ENCODE results near the gene CCL2.

The CCL2 gene

GRCh38 chr17:34235389-34236028 is 19.6 kb upstream of the CCL2 start:
- TF ChIP-seq GLIS3 (CRISPR knock-in tag; IDR thresholded peaks at IDR 0.05) (no peak), ESRRG (CRISPR knock-in tag; IDR thresholded peaks at IDR 0.05) (no peak), POU6F1 (CRISPR knock-in tag; IDR thresholded peaks at IDR 0.05; ENCODE audit: borderline replicate concordance, low read depth) (no peak), CREB5 (CRISPR knock-in tag; IDR thresholded peaks at IDR 0.05; ENCODE audit: low read depth) (no peak), ARNTL (CRISPR knock-in tag; IDR thresholded peaks at IDR 0.05; ENCODE audit: borderline replicate concordance, low read depth) (no peak), CSRNP3 (CRISPR knock-in tag; IDR thresholded peaks at IDR 0.05) (no peak), ZNF565 (CRISPR knock-in tag; conservative IDR thresholded peaks at IDR 0.05; ENCODE audit: low read depth) (no peak), SNAI2 (CRISPR knock-in tag; IDR thresholded peaks at IDR 0.05) (no peak), TCF4 (CRISPR knock-in tag; IDR thresholded peaks at IDR 0.05; ENCODE audit: borderline replicate concordance) (no peak), TOX (CRISPR knock-in tag; IDR thresholded peaks at IDR 0.05; ENCODE audit: borderline replicate concordance) (no peak), ZC3H10 (CRISPR knock-in tag; IDR thresholded peaks at IDR 0.05) (no peak), OSR1 (CRISPR knock-in tag; IDR thresholded peaks at IDR 0.05) (no peak), RARB (CRISPR knock-in tag; IDR thresholded peaks at IDR 0.05) (no peak)
- ATAC-seq: peak; percentile 62

- ATAC-seq: no peak
- TF ChIP-seq PATZ1 (CRISPR knock-in tag; IDR thresholded peaks at IDR 0.05; ENCODE audit: borderline replicate concordance) (no peak), TSHZ2 (CRISPR knock-in tag; IDR thresholded peaks at IDR 0.05) (no peak), PPARA (CRISPR knock-in tag; IDR thresholded peaks at IDR 0.05; ENCODE audit: borderline replicate concordance) (no peak), ZNF8 (CRISPR knock-in tag; IDR thresholded peaks at IDR 0.05) (no peak), CSDC2 (CRISPR knock-in tag; IDR thresholded peaks at IDR 0.05) (no peak), GLIS3 (CRISPR knock-in tag; IDR thresholded peaks at IDR 0.05) (no peak), SNAI2 (CRISPR knock-in tag; IDR thresholded peaks at IDR 0.05) (no peak), RARB (CRISPR knock-in tag; IDR thresholded peaks at IDR 0.05) (no peak), ZFP30 (CRISPR knock-in tag; IDR thresholded peaks at IDR 0.05) (no peak)
These were observed 18.7 kb upstream of the CCL2 start for GRCh38 chr17:34236281-34236892.

- no peak for ATAC-seq
- TF ChIP-seq GLIS3 (CRISPR knock-in tag; IDR thresholded peaks at IDR 0.05): no peak
These were observed 17.6 kb upstream of the CCL2 start for GRCh38 chr17:34237458-34237857.

Data from SK-N-SH treated with all-trans-retinoic acid at 6 μM for 48 hours (cell line).